Activated effector memory CD4-positive, alpha-beta T cell treated with Interleukin-2 at 50 U/mL for 16 hours (primary cell): ENCODE data around the gene PCSK4.
"Not testable (repeated sequence)": the region's sequence is repeated elsewhere in the genome, so short reads cannot be mapped to it uniquely, and the experiment has no call there.

Experiments used
- DNase-seq: peaks from one replicate; pipeline ENCODE4 v3.0.0-alpha.2; 2020

PCSK4 gene

DNA sequence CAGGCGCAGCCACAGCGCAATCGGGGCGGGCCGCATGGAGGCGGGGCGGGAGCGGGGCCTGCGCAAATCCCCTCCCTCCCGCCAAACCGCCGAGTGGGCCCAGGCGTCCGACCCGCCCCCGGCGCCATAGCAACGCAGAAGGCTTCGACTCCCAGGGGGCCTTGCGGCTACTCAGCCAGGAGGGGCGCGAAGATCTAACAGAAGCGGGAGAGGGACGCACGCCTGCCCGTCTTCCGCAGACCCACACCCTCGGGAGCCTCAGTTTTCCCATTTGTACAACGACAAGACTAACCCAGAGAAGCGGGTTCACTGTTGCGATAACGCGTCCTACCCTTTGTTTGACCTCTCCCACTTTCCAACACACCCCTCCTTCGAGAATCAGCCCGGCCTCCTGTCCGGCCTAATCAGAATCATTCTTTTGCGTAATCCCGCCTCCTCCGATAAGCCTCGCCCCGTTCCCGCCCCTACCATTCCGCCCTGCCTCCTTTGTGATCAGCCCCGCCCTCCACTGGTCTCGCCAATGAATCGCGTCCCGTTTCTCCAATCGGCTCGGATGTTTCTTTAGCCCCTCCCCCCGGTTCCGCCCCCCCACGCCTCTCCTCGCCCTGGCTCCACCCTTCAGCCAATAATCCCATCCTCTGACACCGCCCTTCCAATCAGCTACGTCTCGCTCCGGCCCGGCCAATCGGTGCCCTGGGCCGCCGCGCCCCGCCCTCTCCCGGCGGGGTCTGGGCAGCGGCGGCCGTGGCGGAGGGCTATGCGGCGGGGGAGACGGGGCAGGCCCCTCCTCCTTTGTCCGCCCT, at the start of gene PCSK4:
TSS of gene PCSK4 (minus strand) at position 40 of the 803 bp plus-strand sequence. CDS start at position 36, 4 bp downstream.
- DNase-seq: peak; percentile 97

DNA sequence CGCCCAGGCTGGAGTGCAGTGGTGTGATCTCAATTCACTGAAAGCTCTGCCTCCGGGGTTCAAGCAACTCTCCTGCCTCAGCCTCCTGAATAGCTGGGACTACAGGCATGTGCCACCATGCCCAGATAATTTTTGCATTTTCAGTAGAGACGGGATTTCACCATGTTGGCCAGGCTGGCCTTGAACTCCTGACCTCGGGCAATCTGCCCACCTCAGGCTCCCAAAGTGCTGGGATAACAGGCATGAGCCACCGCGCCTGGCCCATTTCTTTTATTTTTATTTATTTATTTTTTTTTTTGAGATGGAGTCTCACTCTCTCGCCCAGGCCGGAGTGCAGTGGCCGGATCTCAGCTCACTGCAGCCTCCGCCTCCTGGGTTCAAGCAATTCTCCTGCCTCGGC, 49.6 kb upstream of the PCSK4 start:
- not testable (repeated sequence) for DNase-seq

DNA sequence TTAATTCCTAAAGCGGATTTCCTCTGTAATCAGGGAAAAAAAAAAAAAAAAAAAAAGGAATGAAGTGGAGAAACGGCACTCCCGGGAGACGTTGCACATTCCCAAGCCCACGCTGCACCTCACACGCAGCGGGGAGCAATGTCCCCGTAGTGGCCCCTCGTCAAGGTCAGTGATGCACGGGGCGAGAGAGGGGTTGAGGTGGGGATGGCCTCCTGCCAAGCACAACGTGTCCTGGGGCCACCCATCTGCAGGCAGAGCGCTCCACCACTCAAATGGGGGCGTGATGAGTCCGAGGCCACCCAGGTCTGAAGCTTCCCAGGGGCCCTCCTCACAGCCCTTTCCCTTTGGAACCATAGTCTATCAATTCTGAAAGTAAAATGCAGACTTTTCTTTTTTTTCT, 48.8 kb upstream of the PCSK4 start:
- no peak for DNase-seq

DNA sequence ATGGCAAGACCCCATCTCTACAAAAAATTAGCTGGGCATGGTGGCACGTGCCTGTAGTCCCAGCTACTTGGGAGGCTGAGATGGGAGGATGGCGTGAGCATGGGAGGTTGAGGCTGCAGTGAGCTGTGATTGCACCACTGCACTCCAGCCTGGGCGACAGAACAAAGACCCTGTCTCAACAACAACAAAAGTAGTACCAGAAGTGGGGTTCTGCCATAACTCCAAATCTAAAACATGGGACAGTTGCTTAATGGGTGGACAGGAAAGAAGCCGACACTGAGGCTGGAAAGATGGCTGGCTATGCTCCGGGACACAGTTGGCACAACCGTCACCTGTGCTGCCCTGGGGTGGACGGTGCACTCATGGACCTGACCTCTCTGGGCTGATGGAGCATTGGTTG, 45.5 kb upstream of the PCSK4 start:
- not testable (repeated sequence) for DNase-seq

DNA sequence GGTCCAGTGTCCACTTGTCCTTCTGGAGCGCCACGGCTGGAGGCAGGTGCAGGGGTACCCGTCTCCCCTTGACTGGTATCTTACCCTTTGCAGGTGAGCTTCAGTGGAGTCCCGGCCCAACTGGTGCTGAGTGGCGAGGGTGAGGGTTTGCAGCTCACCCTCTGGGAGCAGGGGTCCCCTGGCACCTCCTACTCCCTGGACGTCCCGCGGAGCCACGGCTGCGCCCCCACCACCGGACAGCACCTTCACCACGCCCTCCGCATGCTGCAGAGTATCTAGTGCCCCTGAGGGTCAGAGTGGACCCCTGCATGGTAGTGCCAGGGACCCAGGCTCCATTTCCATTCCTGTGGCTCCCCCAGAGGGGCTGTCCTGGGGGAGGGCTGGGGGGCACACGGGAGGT, 44.8 kb upstream of the PCSK4 start:
- DNase-seq: no peak

DNA sequence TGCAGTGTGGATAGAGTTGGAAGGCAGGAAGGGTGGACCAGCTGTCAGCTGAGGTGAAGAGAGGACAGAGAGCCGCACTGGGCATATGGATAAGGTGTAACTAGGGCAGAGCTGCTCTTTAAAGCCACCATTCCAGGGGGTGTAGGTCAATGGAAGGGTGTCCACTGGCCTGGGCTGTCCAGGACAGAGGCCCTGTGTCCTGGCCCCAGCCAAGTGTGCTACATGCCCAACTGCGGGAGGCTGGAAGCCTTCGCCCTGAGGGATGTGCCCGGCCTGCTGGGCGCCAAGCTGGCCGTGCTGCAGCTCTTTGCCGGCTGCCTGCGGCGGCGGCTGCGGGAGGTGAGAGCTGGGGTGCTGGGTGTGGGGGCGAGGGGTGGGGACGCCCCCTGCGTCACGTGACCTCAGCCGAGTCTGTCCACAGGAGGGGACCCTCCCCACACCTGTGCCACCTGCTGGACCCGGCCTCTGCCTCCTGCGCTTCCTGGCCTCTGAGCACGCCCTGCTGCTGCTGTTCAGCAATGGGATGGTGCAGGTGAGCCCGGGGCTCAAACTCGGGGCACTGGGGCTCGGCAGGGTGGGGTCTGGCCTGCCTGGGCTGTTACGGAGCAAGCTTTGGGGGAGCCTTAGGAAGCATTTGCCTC, 43.5 kb upstream of the PCSK4 start:
- DNase-seq: no peak

DNA sequence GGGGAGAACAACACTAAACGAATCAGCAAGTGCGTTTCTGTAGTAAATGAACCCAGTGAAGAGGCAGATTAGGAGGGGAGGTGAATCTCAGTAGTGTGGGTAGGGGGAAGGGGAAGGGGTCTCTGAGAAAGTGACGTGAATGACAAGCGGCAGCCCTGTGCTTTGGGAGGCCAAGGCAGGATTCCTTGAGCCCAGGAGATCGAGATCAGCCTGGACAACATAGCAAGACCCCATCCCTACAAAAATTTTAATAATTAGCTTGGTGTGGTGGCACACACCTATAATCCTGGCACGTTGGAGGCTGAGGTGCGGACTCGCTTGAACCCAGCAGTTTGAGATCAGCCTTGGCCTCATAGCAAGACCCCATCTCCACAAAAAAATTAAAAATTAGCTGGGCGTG, 41.9 kb upstream of the PCSK4 start:
- DNase-seq: no peak

DNA sequence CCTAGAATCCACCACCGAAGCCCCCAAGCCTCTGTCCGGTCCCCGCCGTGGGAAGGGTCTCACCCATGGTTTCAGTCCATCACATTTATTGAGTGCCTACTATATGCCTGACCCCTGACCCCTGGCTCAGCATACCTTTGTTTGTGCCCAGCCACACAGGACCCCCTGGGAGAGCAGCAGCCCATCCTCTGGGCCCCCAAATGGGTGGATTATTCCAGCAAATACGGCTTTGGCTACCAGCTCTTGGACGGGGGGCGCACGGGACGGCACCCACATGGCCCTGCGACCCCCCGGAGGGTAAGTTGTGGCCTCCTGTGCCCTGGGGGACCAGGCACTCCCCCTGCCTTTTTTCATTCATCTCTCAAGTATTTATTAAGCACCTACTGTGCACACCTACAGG, 41.4 kb upstream of the PCSK4 start:
- no peak for DNase-seq

DNA sequence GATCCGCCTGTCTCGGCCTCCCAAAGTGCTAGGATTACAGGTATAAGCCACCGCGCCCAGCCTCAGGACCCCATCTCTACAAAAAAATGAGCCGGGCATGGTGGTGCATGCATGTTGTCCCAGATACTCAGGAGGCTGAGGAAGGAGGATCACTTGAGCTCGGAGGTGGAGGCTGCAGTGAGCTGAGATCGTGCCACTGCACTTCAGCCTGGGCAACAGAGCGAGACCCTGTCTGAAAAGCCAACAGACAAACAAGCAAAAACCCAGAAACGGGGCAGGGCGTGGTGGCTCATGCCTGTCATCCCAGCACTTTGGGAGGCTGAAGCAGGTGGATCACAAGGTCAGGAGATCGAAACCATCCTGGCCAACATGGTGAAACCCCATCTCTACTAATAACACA, 40.7 kb upstream of the PCSK4 start:
- DNase-seq: not testable (repeated sequence)

DNA sequence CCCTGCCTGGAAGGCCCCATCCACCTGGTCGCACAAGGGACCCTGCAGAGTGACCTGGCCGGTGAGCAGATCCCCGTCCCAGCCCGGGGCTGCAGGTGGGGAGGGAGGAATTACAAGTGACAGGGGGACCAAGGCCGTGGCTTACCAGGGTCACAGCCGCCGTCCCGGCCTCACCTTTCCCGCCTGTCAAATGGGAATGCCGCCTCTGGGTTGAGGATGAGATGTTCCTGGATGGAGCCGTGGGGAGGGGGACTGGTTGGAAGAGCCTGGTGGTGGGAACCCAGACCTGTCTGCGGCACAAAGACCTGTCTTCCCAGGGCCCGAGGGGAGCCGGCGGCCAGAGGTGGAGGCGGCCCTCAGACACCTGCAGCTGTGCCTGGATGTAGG, 39.3 kb upstream of the PCSK4 start:
- DNase-seq: no peak

DNA sequence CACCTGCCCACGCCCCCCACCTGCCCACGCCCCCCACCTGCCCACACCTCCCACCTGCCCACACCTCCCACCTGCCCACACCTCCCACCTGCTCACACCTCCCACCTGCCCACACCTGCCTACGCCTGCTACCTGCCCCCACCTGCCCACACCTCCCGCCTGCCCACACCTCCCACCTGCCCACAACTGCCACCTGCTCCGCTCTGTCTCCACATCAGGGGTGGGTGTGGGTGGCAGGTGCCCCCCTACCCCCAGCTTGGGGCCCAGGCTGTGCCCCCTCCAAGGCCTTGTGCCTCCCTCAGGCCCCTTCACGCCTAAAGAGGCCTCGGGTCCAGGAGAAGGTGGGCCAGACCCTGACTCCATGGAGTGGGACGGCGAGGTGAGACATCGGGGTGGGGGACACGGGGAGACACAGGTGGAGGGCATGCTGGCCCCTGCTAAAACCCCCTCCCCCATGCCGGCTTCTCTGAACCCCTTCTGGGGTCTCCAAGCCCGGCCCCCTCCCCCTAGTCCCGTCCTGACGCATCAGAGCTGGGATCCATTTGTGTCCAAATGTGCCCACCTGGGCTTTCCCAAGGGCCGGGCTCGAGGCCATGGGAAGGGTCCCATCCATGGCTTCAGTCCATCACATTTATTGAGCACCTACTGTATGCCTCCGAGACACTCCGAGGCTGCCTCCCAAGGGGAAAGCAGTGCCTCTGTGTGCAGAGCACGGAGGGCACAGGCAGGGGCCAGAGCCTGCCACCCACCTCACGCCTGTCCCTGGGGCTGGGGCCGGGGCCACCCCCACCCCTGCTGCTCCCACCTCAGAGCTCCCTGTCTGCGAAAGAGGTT, 38.7 kb upstream of the PCSK4 start:
- no peak for DNase-seq

DNA sequence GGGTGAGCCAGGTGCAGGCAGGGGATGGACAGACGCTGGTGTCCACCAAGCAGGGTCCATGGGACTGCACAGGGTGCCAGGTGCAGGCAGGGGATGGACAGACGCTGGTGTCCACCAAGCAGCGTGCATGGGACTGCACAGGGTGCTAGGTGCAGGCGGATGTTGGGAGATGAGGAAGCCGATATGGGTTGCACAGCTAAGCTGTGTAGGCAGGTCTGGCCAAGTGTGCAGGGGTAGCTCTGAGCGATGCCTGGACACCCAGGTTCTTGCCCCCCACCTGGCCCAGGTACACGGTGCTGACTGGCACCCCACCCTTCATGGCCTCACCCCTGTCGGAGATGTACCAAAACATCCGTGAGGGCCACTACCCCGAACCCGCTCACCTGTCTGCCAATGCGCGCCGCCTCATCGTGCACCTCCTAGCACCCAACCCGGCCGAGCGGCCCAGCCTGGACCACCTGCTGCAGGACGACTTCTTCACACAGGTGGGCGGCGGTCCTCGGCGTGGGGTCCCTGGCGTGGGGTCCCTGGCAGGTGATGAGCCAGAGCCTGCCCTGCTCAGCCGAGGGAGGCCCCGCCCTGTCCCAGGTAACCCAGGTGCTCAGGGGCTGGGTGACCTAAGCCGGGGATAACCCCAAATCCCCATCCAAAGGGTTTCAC, 37.6 kb upstream of the PCSK4 start:
- DNase-seq: no peak

DNA sequence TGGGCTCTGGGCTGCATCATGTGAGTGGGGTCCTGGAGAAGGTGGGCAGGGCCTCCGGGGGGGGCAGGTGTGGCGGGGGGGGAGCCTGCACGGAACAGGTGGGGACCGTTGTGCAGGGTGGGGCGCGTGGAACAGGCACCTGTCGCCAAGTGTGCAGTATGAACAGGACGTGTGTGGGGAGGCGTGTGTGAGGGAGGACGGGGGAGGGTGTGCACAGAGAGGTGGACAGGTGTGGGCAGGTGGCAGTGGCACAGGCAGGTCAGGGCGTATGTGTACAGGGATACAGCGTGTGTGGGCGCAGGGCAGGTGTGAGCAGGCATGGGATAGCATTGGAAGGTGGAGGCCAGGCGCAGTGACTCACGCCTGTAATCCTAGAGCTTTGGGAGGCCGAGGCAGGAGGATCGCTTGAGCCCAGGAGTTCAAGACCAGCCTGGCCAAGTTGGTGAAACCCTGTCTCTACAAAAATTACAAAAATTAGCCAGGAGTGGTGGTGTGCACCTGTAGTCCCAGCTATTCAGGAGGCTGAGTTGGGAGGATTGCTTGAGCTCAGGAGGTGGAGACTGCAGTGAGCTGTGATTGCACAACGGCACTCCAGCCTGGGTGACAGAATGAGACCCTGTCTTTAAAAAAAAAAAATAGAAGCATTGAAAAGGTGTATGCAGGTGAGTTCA, 37.0 kb upstream of the PCSK4 start:
- DNase-seq: no peak

DNA sequence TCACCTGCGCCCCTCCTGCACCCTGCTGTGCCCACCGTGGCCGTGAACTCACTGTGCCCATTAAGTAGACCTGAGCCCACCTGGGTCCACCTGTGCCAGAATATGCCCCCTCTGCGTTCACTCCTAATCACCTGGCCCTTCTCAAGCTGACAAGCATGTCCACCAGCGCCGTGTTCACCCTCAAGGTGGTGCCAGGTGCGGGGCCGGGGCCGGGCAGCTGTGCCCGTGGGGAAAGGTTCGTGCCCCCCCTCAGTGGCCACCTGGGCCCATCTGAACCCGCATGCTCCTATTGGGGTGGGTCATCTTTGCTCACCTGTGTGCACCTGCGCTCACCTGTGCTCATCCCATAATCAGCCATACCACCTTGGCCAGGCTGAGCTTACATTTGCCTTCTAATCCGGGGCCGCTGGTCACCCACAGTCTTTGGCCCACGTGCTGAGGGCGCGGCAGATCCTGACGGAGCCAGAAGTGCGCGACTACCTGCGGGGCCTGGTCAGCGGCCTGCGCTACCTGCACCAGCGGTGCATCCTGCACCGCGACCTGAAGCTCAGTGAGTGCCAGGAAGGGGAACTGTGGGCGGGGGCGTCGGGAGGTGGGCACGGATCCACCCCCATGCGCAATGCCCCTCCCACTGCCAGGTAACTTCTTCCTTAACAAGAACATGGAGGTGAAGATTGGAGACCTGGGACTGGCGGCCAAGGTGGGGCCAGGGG, 36.1 kb upstream of the PCSK4 start:
- DNase-seq: no peak

DNA sequence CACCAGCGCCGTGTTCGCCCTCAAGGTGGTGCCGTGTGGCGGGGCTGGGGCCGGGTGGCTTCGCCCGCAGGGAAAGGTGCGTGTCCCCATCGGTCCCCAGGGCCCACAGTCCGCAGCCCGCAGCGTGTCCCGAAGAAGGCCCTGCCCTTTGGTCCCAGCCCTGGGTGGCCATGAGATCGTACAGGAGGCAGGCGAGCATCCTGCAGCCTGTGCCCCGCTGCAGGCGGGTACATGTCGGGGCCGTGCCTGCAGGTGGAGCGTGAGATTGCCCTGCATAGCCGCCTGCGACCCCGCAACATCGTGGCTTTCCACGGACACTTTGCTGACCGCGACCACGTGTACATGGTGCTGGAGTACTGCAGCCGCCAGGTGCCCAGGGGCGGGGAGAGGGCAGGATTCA, 35.2 kb upstream of the PCSK4 start:
- no peak for DNase-seq

DNA sequence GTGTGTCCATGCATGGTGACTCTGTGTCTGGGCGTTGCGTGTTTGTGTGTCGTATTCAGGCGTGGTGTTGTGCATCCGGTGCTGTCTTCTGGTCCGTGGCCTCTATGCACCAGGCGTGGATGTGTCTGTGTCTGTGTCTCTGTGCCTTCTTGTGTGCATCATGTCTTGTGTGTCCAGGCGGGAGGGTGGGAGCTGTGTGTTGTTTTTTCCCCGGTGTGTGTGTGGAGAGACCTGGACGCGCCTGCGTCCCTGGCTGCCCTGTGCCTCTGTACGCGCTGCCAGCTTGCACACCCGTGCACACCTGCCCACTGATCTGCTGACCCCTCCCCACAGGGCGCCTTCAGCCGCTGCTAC, 34.8 kb upstream of the PCSK4 start:
- no peak for DNase-seq

DNA sequence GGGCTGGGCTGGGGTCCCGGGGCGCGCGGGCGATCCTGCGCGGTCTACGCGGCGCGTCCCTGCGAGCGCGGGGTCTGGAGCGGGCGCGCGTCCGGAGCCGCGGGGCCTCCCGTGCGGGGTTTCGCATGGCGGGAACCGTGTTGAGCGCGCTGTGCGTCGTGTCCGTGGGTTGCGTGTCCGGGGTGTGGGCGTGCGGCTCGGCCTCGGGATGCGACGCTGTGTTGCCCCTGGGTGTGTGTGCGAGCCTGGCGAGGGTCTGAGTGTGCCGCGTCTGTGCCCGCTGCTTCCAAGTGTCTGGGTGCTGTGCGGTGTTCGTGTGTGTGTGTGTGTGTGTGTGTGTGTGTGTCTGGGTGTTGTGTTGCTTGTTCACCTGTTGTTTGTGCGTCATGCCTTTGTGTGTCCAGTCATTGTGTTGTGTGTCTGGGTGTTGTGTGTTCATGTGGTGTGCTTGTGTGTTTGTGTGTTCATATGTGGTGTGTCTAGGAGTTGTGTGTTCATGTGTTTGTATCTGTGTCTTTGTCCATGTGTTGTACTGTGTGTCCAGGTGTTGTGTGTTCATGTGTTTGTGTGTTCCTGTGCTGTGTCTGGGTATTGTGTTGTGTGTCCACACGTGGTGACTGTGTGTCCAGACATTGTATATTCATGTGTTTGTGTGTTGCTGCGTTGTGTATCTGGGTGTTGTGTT, 34.3 kb upstream of the PCSK4 start:
- no peak for DNase-seq

DNA sequence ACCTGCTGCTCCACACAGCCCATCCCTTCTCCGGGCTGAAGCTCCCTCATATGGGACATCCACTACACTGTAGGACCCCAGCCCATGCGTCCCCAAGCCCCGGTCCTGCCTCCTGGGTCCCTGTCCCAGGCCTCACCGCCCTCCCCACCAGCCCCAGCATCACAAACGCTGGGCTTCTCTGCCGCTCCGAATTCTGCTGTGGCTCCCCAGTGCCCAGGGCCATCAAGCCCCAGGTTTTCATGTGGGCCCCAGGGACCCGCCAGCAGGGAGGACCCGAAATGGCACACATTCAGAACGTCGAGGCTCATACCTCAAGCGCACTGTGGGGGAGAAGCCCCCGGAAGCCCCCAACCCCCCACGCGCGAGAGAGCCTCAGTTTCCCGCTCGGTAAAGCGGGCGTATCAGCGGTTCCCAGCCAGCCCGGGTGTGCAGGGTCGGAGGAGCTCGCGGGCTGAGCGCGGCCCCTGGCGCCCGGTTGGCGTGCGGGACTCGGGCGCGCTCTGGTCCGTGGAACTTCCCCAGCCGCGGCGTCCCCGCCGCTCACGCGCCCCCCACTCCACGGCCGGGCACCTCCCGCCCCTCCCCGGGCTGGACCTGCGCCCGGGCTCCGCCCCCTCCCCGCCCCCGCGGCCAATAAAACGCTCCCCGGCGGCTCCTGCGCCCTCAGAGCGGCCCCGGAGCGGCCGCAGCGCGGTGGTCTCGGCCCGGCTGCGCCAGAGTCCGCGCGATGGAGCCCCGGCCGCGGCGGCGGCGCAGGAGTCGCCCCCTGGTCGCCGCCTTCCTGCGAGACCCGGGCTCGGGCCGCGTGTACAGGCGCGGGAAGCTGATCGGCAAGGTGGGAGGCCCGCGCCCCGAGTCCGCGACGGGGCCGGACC, 33.5 kb upstream of the PCSK4 start, which contains the start of gene PLK5:
TSS of gene PLK5 (plus strand) at position 666 of the 875 bp plus-strand sequence. CDS start 2,920 bp downstream, outside the sequence.
- no peak for DNase-seq

DNA sequence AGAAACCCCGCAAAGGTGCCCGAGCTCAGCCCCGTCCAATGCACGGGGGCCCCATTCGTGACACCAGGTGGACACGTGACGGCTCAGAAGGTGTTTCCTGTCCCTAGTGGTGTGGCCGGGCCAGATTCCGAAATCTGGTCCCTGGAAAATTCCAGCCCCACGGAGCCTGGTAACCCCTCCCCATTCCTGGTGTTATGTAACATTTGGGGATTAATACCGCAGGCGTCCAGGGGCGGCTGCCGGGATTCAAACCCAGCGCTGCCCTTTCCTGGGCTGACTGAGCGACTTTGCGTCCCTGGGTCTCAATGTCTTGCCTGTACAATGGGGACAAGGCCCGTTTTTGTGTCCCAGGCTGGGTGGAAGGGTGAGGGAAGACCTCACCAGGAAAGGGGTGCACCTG, 32.7 kb upstream of the PCSK4 start:
- no peak for DNase-seq

DNA sequence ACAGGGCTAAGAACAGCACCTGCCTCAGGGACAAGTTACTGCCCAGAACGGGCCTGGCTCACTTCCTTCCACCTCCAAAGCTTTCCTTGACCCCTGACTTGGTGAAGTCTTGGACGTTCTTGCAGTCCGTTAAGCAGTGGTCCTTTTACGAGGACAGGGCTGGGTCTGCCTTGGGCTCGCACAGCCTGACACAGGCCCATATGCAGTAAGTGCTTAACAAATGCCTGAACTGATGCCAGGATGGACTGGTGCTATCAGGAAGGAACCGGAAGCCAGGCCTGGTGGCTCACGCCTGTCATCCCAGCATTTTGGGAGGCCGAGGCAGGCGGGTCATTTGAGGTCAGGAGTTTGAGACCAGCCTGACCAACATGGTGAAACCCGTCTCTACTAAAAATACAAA, 31.9 kb upstream of the PCSK4 start:
- DNase-seq: no peak
